NCI-H1930 (cell line): ENCODE data around the gene CCDC188.

ENCODE experiments used
- DNase-seq, 2 experiments: peaks; one replicate each; lab custom pipeline; 2025; lab: John Stamatoyannopoulos, UW

CCDC188 gene

GRCh38 chr22:20106205-20106848 is 44.5 kb downstream of the CCDC188 start:
- DNase-seq: no peak

GRCh38 chr22:20105456-20106204 is 45.2 kb downstream of the CCDC188 start:
- DNase-seq: no peak

- no peak for DNase-seq
Measured at GRCh38 chr22:20102203-20102780, 48.6 kb downstream of the CCDC188 start.

- no peak for DNase-seq
Measured at GRCh38 chr22:20101638-20102037, 49.2 kb downstream of the CCDC188 start.

- no peak for DNase-seq
Measured at GRCh38 chr22:20099099-20099711, 51.6 kb downstream of the CCDC188 start.
